Embryonic facial prominence (tissue), 1 donor: ENCODE data around the gene HSPB6.
A peak's percentile ranks its signal among the peaks of the same experiment; 100 is the strongest.

ENCODE experiments used
- DNase-seq: peaks from one replicate; pipeline ENCODE4 v3.0.0-alpha.2; 2016; ENCODE audit errors: extremely low spot score

Gene HSPB6

DNA sequence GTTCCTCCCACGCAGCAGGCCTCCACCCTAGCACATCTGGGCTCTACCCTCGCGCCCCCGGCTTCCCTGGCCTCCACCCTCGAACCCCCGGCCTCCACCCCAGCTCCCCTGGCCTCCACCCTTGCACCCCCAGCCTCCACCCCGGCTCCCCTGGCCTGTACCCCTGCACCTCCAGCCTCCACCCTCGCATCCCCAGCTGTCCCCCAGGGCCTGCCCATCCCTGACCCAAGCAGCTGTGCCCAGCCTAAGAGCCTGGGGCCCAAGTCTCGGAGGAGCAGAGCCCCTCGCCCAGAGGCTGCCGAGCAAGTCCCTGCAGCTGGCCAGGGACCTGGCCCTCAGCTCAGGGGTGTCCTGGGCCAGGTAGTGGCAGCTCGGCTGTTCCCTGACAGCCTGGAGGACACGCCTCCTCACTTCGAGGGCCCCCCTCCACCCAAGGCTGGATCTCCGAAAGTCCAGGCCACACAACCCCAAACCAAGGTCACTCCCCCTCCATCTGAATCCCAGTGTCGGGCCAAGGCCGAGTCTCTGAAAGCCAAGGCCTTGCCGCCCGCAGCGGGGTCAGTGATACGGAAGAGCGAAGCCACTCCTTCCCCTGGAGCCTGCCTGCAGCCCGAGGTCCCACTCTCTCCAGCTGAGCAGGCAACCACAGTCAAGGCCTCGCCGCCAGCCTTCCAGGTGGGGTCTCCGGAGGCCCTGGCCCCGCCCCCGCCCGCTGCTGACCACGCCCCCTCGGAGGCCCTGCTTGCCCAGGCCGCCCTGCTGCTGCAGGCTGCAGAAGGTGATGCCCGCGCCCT, 10.7 kb upstream of the HSPB6 start:
- no peak for DNase-seq

- DNase-seq, result no peak
Measured at GRCh38 chr19:35766571-35767104, 9.8 kb upstream of the HSPB6 start.

GRCh38 chr19:35764432-35765315, 7.8 kb upstream of the HSPB6 start:
- no peak for DNase-seq

DNA sequence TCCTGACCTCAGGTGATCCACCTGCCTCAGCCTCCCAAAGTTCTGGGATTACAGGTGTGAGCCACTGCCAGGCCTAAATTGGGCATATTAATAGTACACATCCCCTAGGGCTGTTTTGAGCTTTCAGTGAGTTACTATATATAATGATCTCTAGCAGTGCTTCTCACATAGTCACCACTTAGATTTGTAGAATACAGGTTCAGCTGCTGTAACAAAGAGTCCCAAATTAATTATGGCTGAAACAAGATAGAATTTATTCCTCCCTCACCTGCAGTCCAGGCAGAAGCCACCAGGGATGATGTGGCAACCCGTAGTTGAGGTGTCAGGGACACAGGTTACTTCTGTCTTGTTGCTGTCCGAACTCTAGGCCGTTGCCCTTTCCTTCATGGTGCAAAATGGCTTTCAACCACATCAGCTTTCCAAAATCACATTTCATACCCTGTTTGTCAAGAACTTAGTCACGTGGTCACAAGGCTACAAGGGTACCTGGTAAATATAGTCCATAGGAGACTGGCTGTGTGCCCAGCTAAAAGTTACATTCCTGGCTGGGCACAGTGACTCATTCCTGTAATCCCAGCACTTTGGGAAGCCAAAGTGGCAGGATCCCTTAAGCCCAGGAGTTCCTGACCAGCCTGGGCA, 4.0 kb upstream of the HSPB6 start:
- DNase-seq, result no peak

- no peak for DNase-seq
Measured at GRCh38 chr19:35759697-35760096, 2.9 kb upstream of the HSPB6 start.

GRCh38 chr19:35757749-35758608, 1.1 kb upstream of the HSPB6 start, which contains the start of gene PROSER3:
Gene PROSER3, plus strand, starts transcription at chr19:35758176. Its CDS starts 40 bp downstream, at chr19:35758216.
- peak; percentile 99 for DNase-seq

- peak; percentile 25 for DNase-seq
Measured at GRCh38 chr19:35757231-35757748, 461 bp upstream of the HSPB6 start.

- no peak for DNase-seq
Measured at GRCh38 chr19:35755550-35756376, 1.1 kb downstream of the HSPB6 start.

DNA sequence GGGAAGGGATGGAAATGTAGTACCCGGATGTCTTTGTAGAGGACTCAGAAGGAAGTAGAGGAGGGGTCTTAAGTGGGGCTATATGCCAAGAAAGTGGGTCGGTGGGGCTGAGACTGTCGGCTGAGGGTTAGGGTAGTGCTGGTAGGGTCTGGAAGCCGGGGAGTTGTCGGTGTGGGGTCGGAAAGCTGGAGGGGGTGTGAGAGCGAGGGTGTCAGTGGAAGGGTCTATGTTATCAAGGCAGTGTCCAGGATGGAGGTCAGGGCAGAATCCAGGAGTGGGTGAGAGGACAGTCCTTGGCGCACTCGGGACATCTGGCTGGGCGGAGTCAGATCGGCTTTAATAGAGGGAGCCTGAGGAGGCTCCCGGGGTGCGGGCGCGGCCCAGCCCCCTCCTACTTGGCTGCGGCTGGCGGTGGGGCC, 1.7 kb downstream of the HSPB6 start:
- no peak for DNase-seq

DNA sequence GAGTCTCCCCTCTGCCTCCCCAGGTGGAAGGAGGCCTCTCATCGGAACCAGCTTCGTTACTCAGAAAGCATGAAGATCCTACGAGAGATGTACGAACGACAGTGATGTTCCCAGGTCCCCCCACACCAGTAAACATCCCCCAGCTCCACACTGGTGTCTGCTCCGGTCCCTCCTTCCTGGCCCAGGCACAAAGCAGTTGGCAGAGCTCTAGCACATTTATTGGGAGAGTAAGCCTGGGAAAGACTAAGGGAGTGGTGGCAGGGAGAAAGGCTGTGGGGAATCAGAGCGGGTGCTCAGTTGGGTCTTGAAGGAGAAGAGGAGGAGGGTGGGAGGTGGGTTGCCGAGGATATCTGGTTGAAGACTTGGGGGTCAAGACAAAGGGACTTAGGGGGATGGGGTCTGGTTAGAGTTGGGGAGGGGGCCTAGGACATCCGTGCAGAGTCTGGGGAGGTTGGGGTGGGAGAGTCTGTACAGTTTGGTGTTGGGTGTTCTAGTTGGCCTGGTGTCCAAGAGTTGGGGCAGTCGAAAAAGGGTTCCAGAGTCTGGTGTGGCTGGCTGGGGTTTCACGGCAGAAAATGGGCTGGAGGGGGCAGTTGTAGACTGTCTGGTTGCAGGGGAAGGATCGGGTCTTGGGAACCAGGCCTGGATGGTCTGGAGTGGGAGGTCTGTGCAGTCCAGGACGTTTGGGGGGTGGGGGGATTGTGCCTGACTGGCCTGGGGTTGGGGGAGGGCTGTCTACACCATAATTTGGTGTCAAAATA, 2.3 kb downstream of the HSPB6 start:
- peak; percentile 4 for DNase-seq

DNA sequence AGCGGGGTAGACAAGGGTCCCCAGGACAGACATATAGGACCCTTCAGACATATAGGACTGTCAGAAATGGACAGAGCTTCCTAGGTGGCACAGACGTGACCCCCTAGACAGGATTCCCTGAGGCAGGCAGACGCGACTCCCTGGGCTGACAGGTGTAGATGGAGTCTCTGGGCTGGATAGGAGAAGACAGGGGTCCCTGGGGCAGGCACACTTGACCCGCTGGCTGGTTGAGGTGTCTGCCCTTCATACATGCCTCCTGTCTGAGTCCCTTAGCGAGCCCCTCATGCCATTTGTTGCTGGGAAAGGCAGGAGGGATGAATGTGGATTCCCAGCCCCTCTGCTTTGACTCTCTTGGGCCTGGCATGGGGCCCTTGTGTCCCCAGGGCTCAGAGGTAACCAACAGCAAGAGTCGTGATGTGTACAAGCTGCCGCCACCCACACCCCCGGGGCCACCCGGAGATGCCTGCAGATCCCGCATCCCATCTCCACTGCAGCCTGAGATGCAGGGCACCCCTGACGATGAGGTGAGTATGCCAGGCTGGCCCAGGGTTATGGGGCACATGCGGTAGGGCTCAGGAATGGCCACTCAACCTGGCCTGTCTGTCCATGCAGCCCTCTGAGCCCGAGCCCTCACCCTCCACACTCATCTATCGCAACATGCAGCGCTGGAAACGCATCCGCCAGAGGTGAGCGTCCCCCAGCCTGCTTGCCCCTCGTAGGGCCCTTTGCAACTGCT, 3.0 kb downstream of the HSPB6 start:
- peak; percentile 3 for DNase-seq

GRCh38 chr19:35752746-35753350, 4.0 kb downstream of the HSPB6 start:
- DNase-seq, result peak; percentile 4

GRCh38 chr19:35751839-35752745, 4.7 kb downstream of the HSPB6 start:
- peak; percentile 1 for DNase-seq

DNA sequence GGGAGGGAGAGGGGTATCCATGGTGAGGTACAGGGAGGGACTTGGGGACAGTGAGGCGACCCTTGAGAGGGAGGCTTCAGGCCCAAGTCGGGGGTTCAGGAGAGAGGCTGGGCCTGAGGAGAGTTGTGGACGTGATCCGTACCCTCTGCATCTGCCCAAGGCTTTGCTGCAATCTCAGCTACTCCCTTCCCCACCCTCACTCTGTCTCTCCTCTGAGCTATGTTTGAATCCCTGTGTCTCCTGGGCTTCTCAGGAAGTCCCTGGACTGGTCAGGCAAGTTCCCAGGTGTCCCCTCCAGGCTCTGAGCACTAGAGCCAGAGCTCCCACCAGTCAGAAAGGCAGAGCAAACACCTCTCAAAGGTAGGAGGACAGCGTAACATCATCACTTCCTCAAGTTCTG, 6.7 kb downstream of the HSPB6 start:
- peak; percentile 2 for DNase-seq

GRCh38 chr19:35748106-35749020, 8.5 kb downstream of the HSPB6 start, which contains the start of gene LIN37:
Gene LIN37, plus strand, starts transcription at chr19:35748576. Its CDS starts 149 bp downstream, at chr19:35748725.
- peak; percentile 97 for DNase-seq

- DNase-seq, result no peak
Measured at GRCh38 chr19:35746531-35746930, 10.3 kb downstream of the HSPB6 start.
